ENCODE results near the gene TET3.

The TET3 gene

DNA sequence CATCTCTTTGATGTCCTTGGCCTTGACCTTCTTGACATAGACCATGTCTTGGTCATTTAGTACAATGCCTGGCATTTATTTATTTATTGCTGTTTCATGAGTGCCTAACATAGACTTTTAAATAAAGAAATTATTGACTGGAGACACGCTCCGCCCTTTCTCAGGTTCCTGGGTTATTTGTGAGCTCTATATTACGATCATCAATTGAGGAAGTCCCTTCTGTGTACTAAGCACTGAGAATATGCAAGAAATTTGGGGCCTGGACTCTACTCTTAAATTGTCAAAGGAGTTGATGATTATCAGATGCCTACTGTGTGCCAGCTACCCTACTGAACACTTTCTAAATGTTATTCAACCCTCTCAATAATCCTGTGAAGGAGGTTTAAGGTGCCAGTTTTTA is 19.7 kb upstream of the TET3 start:
- DNase-seq, result no peak

DNA sequence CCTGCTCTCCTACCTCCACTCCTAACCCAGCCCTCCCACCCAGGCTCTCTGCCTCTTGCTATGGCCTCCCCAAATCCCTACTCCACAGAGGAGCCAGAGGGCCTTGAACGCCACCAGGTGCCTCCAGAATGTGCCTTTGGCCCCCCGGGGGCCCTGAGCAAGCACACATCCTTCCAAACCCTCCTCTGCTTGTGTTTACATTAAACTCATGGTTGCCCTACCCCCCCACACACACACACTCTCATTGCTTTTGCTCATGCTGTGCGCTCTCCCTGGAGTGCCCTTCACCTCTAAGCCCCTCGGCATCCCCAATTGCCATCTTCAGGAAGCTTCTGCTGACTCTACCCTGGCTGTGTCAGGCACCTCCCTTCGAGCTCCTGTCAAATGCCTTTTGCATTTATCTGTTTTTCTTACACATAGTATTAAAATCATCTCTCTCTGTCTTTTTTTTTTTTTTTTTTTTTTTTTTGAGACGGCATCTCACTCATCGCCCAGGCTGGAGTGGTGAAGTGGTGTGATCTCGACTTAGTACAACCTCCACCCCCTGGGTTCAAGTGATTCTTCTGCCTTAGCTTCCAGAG is 16.3 kb upstream of the TET3 start:
- no peak for DNase-seq

DNA sequence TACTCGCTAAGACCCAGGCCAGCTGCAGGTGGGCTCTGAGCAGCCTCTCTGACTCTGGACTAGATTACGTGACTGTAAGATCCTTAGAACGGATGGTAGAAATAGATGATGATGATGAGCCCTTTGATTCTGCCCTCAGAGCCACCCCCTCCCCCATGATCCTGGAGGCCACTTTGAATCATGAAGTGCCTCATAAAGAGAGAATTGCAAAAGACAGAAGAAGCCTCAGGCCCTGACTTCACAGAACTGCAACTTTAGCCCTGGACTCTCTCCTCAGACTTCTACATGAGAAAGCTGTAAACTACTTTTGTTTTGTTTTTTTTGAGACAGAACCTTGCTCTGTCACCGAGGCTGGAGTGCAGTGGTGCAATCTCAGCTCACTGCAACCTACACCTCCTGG is 15.4 kb upstream of the TET3 start:
- no peak for DNase-seq

DNA sequence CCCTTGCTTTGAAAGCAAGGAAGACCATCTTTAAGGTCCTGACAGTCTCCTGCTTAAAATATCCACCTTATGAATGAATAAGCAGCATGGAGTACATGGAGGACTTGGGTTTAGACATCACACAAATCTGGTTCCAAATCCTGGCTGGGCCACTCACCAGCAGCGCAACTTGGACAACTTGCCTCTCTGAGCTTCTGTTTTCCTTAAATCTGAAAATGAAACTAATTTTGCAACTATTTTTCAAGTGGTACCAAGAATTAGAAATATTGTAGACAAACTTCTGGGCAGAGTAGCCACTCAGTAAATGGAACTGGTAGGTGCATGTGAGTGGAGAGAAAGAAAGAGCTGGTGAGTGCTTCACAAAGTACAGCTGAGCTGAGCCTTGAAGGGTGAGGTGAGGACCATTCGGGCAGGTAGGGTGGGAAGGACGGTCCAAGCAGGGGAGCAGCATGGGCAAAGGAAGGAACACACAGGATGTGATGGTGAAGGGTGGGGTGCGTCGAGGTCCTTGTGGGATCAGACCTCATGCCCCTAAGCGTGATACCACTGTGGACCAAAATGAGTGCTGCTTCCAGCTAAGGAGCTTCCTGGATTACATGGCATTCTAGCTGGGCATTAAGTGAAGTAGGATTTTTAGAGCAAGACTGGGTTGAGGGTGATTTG is 14.4 kb upstream of the TET3 start:
- no peak for DNase-seq

DNA sequence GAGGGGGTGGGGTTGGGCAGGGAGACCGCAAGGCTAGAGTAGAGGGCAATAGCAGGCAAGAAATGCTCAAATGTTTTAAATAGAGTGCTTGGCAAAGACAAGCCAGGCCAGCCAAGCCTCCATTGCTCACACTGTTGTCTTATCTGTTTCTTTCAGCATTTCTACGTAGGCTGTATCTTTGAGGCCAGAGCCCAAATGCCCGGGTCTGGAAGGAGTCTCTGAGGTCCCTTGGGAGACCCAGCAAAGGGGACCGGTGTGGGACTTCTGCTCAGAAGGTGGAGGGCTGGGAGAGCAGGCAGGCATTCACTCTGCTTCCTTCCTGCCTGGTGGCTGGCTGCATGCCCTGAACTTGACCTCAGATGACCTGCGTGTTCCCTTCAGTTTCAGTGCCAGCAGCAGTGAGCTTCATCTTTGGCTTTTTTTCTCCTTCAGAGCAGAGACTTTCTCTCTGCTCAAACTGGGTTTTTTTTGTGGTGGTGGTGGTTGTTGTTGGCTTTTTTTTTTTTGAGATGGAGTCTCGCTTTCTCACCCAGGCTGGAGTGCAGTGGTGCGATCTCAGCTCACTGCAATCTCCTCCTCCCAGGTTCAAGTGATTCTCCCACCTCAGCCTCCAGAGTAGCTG is 13.7 kb upstream of the TET3 start:
- peak in 9 of 14 donors; percentile 9 to 54 (median 19) for DNase-seq

DNA sequence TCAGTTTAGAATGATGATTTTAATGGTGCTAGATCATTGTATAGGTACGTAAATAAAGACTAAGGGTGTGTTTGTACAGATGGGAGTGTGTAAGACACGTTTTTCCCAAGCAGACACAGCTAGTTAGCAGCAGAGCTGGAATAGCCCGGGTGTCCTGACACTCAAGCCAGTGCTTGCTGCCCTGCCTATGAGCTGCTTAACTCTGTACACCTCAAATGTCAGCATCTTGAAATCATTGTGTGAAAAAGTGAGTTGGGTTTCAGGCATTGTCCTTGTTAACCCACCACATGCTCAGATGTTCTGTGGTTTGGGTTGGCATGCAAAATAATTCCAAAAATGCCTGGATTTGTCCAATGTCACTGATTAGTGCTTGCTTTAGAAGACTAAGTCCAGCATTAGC is 13.0 kb upstream of the TET3 start:
- DNase-seq, result no peak

DNA sequence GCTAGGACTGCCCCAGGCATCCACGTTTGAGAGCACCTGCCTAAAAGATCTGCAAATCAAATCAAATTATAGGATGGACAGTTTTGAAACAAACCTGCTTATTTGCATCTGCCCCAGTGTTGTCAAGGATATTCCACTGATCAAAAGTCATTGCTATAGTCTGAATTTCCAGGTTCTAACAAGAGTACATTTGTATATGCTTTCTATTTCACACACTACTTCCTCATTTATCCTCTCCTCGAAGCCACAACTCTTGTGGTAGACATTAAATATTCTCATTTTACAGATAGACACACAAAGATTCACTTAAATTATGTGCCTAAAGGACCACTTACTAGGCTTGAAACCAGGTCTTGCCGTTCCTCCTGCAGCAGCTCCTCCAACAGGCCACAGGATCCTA is 11.9 kb upstream of the TET3 start:
- no peak for DNase-seq

DNA sequence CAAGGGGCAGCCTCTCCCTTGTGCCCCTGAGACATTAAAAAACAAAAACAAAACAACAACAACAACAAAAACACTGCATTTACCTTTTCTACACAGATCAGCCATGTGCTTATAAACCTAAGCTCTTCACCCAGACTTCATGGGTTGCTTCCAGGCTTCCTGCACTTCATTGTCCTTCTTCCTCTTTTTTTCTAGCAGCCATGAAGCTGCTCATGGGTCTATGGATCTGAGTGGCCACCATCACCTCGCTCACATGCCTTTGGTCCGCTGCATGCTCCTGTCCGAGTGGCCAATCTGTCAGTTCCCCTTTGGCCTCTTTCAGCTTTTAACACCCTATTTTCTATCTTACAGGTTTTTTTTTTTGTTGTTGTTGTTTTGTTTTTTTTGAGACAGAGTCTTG is 9.0 kb upstream of the TET3 start:
- no peak for DNase-seq

DNA sequence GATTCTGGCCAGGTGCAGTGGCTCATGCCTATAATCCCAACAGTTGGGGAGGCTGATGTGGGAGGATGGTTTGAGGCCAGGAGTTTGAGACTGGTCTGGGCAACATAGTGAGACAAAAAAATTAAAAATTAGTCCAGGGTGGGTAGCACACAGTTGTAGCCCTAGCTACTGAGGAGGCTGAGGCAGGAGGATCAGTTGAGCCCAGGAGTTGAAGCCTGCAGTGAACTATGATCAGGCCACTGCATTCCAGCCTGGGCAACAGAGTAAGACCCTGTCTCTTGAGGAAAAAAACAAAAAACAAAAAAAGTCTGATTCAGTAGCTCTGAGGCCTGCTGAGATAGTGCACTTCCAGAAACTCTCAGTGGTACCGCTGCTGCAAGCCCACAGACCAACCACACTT is 7.9 kb upstream of the TET3 start:
- DNase-seq, result no peak

DNA sequence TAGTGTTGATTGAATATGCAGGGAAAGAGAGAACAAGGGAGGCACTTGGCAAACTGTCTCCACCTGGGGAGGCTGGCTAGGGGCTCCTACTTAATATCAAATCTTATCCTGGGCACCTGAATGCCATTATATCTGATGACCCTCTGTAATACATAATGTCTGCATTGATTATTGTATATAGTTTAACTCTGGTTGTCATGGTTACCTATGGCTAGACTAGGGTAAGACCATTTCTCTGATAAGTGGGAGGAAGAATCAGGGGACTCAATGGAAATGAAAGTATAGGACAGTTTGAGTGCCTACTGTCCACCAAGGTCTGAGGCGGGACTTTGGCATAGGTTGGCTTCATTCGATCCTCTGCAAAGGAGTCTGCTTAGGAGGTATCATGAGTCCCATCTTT is 7.2 kb upstream of the TET3 start:
- no peak for DNase-seq

DNA sequence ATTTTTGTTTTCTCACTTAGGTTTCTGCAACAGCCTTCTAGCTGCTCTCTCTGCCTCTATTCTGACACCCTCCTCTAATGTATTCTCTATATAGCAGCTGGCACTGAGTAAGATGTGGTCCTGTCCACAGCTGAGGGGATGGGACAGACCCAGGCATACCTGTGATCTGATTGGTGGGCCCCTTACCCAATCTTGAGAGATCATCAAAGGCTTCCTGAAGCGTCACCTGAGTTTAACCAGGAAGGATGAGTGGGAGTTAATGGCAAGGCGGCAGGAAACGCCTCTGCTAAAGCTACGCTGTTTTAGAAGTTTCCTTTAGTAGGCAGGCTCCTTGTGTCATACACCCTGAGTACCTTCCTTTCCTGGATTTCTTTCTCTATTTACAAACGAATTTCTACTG is 5.7 kb upstream of the TET3 start:
- DNase-seq, result no peak

DNA sequence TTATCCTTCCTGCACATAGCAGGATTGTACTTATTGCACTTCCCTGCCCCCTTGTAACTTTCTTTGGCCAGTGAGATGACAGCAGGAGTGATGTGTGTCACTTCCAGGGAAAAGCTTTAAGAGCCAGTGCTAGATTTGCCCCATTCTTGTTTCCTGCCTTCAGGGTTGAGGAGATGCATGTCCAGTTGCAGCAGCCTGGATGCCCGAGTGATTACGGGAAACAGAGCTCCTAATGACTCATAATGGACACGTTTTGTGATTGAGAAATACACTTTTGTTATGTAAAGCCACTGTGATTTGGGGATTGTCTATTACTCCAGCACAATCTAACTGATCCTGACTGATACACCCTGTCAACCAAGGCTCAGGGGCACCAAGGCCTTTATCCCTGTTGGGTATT is 5.0 kb upstream of the TET3 start:
- no peak for DNase-seq

DNA sequence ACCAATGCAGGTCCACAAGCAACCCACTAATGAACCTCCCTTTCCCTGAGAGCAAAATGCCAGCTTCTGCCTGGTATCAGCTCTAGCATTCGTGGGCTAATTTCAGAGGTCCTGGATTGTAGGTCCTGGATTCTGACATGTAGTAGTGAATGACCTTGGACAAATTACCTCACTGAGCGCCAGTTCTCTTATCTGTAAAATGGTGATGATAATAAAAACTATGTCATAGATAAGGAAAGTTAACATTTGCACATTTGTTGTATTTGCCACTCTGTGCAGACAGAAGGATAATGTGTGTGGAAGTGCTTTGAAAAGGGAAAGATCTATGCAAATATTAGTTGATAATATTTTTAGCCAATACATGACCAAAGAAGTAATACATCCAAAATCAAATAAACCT is 4.1 kb upstream of the TET3 start:
- DNase-seq, result no peak

DNA sequence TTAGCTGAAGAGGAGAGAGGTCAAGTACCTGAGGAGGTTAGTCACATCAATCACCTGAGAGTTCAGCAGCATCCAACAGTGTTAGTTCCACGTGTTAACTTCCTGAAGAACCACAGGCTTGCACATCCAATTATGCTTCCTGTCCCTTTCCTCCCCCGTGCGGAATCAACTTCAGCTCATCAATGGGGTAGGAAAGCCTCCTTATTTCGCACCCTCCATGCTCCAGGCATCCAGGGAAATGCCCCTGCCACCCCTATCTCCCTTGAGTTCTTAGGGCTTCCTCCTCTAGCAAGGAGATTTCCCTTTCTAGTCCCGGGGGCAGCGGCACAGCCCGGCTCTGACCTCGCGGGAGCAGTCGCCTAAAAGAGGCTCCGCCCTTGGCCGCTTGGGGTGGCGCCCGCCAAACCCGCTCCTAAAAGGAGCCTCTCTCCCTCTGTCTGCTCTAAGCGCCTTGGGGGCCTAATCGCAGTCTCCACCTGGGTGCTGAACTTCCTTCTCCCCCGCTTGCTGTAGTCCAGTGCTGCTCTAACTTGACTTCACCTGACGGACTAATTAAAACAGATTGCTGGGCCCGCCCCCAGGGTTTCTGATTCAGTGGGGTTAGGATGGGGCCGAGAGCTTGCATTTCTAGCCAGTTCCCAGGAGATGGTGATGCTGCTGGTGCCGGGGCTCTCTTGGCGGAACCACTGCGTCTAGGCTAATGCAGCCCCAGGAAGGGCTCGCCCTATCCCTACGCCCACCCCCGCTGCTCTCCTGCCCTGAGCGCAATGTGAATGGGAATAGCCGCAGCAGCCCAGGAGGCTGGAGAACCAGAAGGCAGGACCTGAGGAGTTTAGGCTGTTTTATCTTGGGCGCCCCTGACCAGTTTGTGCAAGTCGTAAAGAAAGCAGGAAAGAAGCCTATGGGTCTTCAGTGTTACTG is 3.4 kb upstream of the TET3 start:
- no peak for DNase-seq

DNA sequence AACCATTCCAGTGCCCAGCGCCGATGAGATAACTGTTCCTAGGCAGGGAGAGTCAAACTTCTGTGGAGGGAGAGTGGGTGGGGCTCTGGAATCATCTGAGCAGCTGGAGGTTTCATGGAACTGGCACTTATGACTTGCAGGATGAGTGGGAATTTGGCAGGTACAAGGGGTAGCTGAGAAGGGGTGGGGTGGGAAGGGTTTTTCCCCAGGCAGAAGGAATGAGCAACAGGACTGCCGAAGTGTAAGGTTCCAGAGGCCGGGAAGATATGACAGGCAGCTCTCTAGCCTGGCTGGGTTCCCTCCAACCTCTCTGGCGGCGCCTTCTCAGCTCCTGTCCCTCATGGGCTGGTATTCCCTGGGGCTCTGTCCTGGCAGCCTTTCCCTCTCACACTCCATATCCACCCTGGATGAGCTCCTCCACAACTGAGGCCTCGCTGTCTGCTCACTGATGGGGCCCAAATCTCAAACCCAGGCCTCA is 2.5 kb upstream of the TET3 start:
- DNase-seq, result no peak

DNA sequence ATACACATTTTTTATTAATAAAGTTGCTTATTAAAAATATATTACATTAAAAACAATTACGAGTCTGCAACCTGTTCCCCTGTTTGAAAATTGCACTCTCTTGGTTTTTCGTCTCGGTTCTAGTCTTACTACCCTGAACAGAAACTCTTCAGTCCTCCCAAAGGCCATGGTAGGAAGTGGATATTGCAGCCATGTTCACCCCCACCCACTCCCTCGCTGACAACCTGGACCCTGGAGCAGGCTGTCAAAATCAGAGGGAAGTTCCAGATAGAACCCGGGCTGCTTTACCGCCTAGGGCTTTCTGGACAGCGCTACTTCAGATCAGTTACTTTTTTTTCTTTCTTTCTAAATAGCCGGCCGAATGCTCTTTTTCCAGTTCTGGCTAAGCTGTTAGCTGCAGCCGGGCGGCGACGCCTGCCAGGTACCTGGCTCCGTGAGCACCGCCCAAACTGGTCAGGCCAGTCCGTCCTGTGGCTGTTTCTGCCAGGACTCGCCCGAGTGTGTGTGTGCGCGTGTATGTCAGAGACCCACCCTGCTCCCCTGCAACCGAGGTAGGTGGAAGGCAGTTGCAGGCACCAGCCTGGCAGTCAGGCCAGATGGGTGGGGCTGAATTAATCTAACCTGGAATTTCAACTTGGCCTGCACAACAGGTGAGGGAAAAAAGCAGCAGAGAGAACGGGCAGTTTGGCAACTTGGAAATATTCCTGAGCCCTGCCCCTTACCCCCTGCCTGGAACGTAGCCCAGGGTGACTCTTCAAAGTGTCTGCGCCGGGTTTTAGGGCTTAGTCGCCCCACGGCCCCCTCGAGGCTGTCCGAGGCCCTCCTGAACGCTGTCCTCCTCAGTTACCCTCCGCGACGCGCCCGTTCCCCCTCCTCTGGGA is 1.1 kb upstream of the TET3 start:
- peak in 2 of 14 donors; percentile 11 to 45 for DNase-seq

DNA sequence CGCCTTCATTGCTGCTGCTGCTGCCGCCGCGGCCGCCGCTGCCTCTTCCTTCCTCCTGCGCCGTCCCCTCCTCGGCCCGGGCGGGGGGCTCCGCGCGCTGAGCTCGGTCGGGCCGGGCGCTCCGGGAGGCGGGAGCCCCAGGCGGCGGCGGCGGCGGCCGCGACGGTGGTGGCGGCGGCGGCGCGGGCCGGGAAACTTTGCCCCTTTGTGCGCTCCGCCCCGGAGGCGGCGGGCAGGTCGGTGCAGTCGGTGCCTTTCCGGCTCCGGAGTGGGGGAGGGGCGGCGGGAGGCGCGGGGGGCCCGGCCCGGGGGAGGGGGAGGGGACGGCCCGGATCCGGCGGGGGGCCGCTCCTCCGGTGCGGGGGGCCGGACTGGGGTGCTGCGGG is 205 bp downstream of the TET3 start:
- DNase-seq, result peak in 3 of 14 donors; percentile 59 to 68 (median 67)

DNA sequence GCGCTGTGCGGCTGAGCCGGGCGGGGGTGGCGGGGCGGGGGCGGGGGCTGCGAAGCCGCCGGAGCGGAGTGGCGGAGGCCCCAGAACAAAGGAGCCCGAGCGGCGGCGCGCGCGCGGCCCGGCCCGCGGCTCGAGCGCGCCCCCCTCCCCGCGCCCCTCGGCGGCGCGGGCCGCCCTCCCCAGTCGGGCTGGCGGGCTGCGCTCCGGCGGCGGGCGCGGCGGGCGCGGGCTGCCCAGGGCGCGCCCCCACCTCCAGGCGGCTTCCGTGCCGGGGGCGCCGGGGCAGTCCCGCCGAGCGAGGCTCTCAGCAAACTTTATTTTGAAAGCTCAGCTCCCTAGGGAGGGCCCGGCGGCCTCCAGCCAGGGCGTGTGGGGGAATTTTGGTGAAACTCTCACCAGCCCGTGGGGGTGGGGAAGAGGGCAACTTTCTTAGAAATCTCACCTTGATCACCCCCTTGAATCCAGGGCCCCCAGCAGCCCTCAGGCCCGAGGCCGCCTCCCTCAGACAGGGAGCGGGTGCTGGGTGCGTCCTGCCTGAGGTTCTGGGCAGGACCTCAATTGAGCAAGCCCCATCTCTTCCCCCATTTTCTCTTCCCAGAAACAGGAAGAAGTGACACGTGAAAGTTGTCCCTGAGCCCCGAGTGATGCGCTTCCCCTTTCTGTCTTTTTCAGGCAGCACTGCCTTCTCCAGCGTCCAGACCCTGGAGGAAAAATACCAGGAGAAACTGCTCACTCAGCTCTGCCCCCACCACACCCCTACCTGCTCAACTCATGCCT is 786 bp downstream of the TET3 start:
- DNase-seq, result peak in 4 of 14 donors; percentile 32 to 68 (median 63)

DNA sequence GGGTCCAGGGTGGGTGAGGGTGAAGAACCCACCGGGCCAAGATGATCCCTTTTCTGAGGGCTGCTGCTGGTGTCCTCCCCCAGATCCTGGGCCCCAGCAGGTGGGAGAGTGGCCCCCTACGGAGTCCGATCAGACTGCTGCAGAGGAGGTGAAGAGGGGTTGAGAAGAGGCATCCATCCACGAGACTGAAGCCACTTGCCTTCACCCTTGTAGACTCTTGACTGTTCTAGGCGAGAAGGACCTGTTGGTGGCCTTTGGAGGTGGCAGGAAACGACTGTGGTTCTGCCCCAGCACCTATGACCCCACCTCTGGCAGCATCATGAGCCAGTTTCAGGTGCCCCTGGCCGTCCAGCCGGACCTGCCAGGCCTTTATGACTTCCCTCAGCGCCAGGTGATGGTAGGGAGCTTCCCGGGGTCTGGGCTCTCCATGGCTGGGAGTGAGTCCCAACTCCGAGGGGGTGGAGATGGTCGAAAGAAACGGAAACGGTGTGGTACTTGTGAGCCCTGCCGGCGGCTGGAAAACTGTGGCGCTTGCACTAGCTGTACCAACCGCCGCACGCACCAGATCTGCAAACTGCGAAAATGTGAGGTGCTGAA is 1.5 kb downstream of the TET3 start:
- DNase-seq, result no peak

DNA sequence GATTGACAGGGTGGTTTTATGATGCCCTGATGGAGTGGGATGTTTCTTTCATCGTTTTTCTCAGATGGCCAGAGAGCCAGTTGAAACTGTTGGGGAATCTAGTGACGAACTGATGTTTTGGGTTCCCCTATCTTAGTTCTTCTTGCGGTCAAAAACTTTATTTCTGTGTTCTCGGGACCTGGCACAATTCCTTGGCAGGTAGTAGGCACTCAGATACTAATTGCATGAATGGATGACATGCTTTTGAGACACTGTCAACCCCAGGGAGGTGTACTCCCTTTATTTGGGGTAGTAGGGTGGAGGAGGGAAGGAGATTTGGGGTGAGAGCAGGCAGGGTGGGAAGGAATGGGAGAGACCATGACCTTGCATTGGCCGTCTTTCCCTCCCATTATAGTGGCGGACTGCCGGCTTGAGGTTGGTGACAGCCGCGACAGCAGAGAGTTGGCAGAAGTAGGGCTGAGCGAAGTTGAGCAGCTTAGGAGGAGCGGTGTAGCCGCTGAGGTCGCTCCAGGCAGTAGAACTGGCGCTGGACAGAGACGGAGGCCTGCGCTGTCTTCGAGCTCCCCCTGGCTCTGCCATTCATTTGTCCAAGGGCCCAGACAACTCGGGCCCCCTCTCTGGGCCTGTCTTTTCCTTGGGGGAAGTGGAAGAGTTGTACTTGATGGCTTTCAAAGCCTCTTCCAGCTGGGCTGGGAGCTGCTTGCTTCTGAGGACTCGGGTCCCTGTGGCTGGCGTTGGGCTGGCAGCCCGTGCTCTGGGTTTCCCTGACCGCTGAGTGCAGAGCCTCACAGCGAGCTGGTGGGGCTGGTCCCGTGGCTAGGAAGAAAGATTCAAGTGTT is 2.6 kb downstream of the TET3 start:
- DNase-seq, result peak in 6 of 14 donors; percentile 18 to 50 (median 34)
